Uterus (tissue), 4 donors: Measurements from ENCODE around the gene KCNK1. TPM values are rescaled to one million over a fixed set of nuclear protein-coding genes. Genes with fewer than 3 reads are reported as not detected.
"Not testable (repeated sequence)": the region's sequence is repeated elsewhere in the genome, so short reads cannot be mapped to it uniquely, and the experiment has no call there.

Experiments used
- DNase-seq, 2 donors: peaks; one replicate each; pipeline ENCODE4 v3.0.0-alpha.2; 2019 to 2020
- H3K27ac ChIP-seq, 2 donors: fragments of 200-600 bp; sonication (generic); 1 replicate in 1 of 2; 2 replicates in 1 of 2; pipeline ENCODE4 v1.5.1; 2016 to 2018
- H3K27me3 ChIP-seq, 2 donors: fragments of 200-600 bp; sonication (generic); one replicate each; pipeline ENCODE4 v1.5.1; 2018 to 2019; ENCODE audit warnings: control low read depth in 1 of 2
- H3K36me3 ChIP-seq, 2 donors: fragments of 200-600 bp; sonication (generic); one replicate each; pipeline ENCODE4 v1.5.1; 2019; ENCODE audit warnings: control low read depth in 1 of 2
- H3K4me1 ChIP-seq, 2 donors: fragments of 200-600 bp; sonication (generic); one replicate each; pipeline ENCODE4 v1.5.1; 2018 to 2019; ENCODE audit warnings: control low read depth in 1 of 2
- H3K4me3 ChIP-seq, 2 donors: fragments of 200-600 bp; sonication (generic); 1 replicate in 1 of 2; 2 replicates in 1 of 2; pipeline ENCODE4 v1.5.1; 2018 to 2019; ENCODE audit warnings: mild to moderate bottlenecking in 1 of 2
- H3K9me3 ChIP-seq, 2 donors: fragments of 200-600 bp; sonication (generic); one replicate each; pipeline ENCODE4 v1.5.1; 2019; ENCODE audit warnings: control low read depth in 1 of 2
- CTCF ChIP-seq, 4 experiments: fragments of 200-600 bp in 2 of 4; fragments of 450-650 bp in 2 of 4; sonication (generic) in 2 of 4; IDR thresholded peaks; one replicate each; pipeline ENCODE4 v1.5.1; 2016 to 2019; ENCODE audit warnings: antibody characterized with exemption in 4 of 4, mild to moderate bottlenecking in 2 of 4, moderate library complexity in 1 of 4
- POLR2A ChIP-seq, 2 donors: fragments of 450-650 bp; IDR thresholded peaks; one replicate each; pipeline ENCODE4 v1.6.1; 2016; ENCODE audit warnings: antibody characterized with exemption in 2 of 2, mild to moderate bottlenecking in 1 of 2, moderate library complexity in 1 of 2
- intact Hi-C: fragments of 100-400 bp; cut with DNase I; formaldehyde crosslinking; loops from one replicate; pipeline ENCODE4 v1.15.1; 2023; ENCODE audit warnings: low total_unique reads
- total RNA-seq, 4 donors: library from RNA; depleted of rRNA in 3 of 4; stranded (reverse); fragments of >200 nt in 3 of 4; gene quantifications; one replicate each; pipeline versions ENCODE4 v1.1.0 to v1.2.4, GENCODE V29; 2014 to 2023
- donor health status: DM: yes; HTN: yes; CAD: no.

The KCNK1 gene
- total RNA-seq, 4 donors from 2014 or later, result 1.0 to 17.1 (median 7.9) TPM

- Histone ChIP-seq H3K27ac (no peak overlapping the region), H3K9me3 (no peaks in the 10 kb centered on the region), H3K36me3 (no peaks in the 10 kb centered on the region), H3K27me3 (no peaks in the 10 kb centered on the region), H3K4me1 (no peaks in the 10 kb centered on the region), H3K4me3 (no peak overlapping the region)
- TF ChIP-seq POLR2A (IDR thresholded peaks at IDR 0.05) (no peak), CTCF (IDR thresholded peaks at IDR 0.05) (no peak)
- intact Hi-C loops, result no loop called here
- no peak for DNase-seq
These were observed 65.9 kb downstream of the KCNK1 start for GRCh38 chr1:233679591-233680373.

- DNase-seq, result no peak
- Histone ChIP-seq H3K4me3 (no peak overlapping the region), H3K27me3 (no peaks in the 10 kb centered on the region), H3K4me1 (no peaks in the 10 kb centered on the region), H3K9me3 (no peaks in the 10 kb centered on the region), H3K36me3 (no peaks in the 10 kb centered on the region), H3K27ac (no peak overlapping the region)
- intact Hi-C loops, result no loop called here
- TF ChIP-seq POLR2A (IDR thresholded peaks at IDR 0.05) (no peak), CTCF (IDR thresholded peaks at IDR 0.05) (no peak)
These were observed 67.4 kb downstream of the KCNK1 start for GRCh38 chr1:233681285-233681684.

GRCh38 chr1:233686653-233687052, 72.7 kb downstream of the KCNK1 start:
- H3K9me3 ChIP-seq, H3K27ac ChIP-seq, intact Hi-C loops, H3K27me3 ChIP-seq, DNase-seq, H3K4me1 ChIP-seq, H3K4me3 ChIP-seq, H3K36me3 ChIP-seq: not testable (repeated sequence)

- DNase-seq, result no peak
- intact Hi-C loops, result no loop called here
- Histone ChIP-seq H3K9me3 (no peaks in the 10 kb centered on the region), H3K27me3 (no peaks in the 10 kb centered on the region), H3K4me1 (no peaks in the 10 kb centered on the region), H3K36me3 (no peaks in the 10 kb centered on the region), H3K27ac (peak overlapping the region in 1 of 2 donors; percentile 26), H3K4me3 (no peak overlapping the region)
- no peak for TF ChIP-seq POLR2A (IDR thresholded peaks at IDR 0.05)
- no peak for TF ChIP-seq CTCF (IDR thresholded peaks at IDR 0.05)
These were observed 75.3 kb downstream of the KCNK1 start for GRCh38 chr1:233689017-233689747.

- Histone ChIP-seq H3K9me3 (no peaks in the 10 kb centered on the region), H3K27me3 (no peaks in the 10 kb centered on the region), H3K36me3 (no peaks in the 10 kb centered on the region), H3K4me1 (no peaks in the 10 kb centered on the region), H3K27ac (peak overlapping the region in 1 of 2 donors; percentile 26), H3K4me3 (no peak overlapping the region)
- intact Hi-C loops, result no loop called here
- no peak for DNase-seq
- no peak for TF ChIP-seq POLR2A (IDR thresholded peaks at IDR 0.05)
- no peak for TF ChIP-seq CTCF (IDR thresholded peaks at IDR 0.05)
These were observed 75.9 kb downstream of the KCNK1 start for GRCh38 chr1:233689748-233690254.
